Panc1 (cell line): ENCODE results near the gene FLACC1.

Experiments used
- CTCF ChIP-seq: fragments of 450-650 bp; IDR thresholded peaks from 2 replicates; pipeline ENCODE4 v1.5.1; 2017; ENCODE audit warnings: mild to moderate bottlenecking
- POLR2AphosphoS5 ChIP-seq: IDR thresholded peaks from 2 replicates; pipeline ENCODE4 v1.6.1; 2012; ENCODE audit warnings: mild to moderate bottlenecking, low read depth, low read length, moderate library complexity
- SIN3A ChIP-seq: IDR thresholded peaks from 2 replicates; pipeline ENCODE4 v1.6.1; 2012; ENCODE audit warnings: low read depth, mild to moderate bottlenecking, low read length, moderate library complexity, borderline replicate concordance; ENCODE audit not compliant: insufficient read depth

- TF ChIP-seq CTCF (no peak), POLR2AphosphoS5 (no peak), SIN3A (no peak)
These were observed 83.7 kb downstream of the FLACC1 start for GRCh38 chr2:201273330-201273983.
